SH-SY5Y (cell line): Measurements from ENCODE around the gene NFILZ.

ENCODE experiments used
- GATA2 ChIP-seq: IDR thresholded peaks from 2 replicates; pipeline ENCODE4 v1.6.1; 2011; ENCODE audit warnings: mild to moderate bottlenecking, low read depth, low read length
- GATA3 ChIP-seq: IDR thresholded peaks from 2 replicates; pipeline ENCODE4 v1.6.1; 2011; ENCODE audit warnings: low read depth, mild to moderate bottlenecking, low read length, moderate library complexity

DNA sequence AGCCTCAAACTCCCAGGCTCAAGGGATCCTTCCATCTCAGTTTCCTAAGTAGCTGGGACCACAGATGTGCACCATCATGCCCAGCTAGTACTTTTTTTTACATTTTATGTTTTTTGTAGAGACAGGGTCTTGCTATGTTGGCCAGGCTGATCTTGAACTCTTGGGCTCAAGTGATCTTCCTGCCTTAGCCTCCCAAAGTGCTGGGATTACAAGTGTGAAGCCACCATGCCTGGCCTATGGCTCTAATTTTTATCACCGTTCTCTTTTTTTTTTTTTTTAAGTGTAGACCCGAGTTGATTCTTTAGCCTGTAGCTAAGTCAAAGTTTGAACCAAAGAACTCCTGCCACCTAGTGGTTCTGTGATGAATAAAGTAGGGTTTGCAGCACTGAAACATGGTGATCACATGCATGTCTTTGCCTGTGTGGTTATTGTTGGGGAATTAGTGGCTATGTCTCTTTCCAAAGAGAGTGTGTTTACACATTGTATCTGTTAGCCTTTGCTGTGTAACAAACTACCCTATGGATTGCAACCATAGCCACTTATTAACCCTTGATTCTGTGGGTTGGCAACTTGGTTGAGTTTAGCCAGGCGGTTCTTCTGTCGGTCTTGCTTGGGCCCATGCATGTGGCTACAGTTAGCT, 11.6 kb downstream of the NFILZ start:
- TF ChIP-seq GATA3 (no peak), GATA2 (no peak)
